ENCODE measurements around the gene SH3GL3.

SH3GL3 gene

GRCh38 chr15:83512459-83512858 is 65.3 kb downstream of the SH3GL3 start:
- DNase-seq: no peak

- no peak for DNase-seq
These were observed 67.4 kb downstream of the SH3GL3 start for GRCh38 chr15:83514584-83514983.

- DNase-seq: no peak
These were observed 68.0 kb downstream of the SH3GL3 start for GRCh38 chr15:83515164-83515563.

- no peak for DNase-seq
These were observed 69.8 kb downstream of the SH3GL3 start for GRCh38 chr15:83516935-83517334.

GRCh38 chr15:83526319-83526718 is 79.2 kb downstream of the SH3GL3 start:
- DNase-seq: no peak

GRCh38 chr15:83533410-83533962 is 86.3 kb downstream of the SH3GL3 start:
- no peak for DNase-seq

GRCh38 chr15:83537606-83538005 is 90.5 kb downstream of the SH3GL3 start:
- DNase-seq: no peak

- no peak for DNase-seq
These were observed 91.5 kb downstream of the SH3GL3 start for GRCh38 chr15:83538682-83539081.

- DNase-seq: no peak
These were observed 98.8 kb downstream of the SH3GL3 start for GRCh38 chr15:83545804-83546511.

GRCh38 chr15:83546512-83546888 is 99.4 kb downstream of the SH3GL3 start:
- no peak for DNase-seq

GRCh38 chr15:83547168-83547567 is 100.0 kb downstream of the SH3GL3 start:
- DNase-seq: no peak

- no peak for DNase-seq
These were observed 102.5 kb downstream of the SH3GL3 start for GRCh38 chr15:83549623-83550022.

GRCh38 chr15:83554558-83554957 is 107.4 kb downstream of the SH3GL3 start:
- DNase-seq: no peak

GRCh38 chr15:83555383-83555782 is 108.2 kb downstream of the SH3GL3 start:
- DNase-seq: no peak

GRCh38 chr15:83556068-83556467 is 108.9 kb downstream of the SH3GL3 start:
- no peak for DNase-seq

- DNase-seq: no peak
These were observed 109.6 kb downstream of the SH3GL3 start for GRCh38 chr15:83556754-83557153.

- DNase-seq: no peak
These were observed 111.0 kb downstream of the SH3GL3 start for GRCh38 chr15:83558146-83558545.

GRCh38 chr15:83559310-83559966 is 112.3 kb downstream of the SH3GL3 start:
- no peak for DNase-seq

- DNase-seq: no peak
These were observed 114.5 kb downstream of the SH3GL3 start for GRCh38 chr15:83561661-83562060.

- DNase-seq: no peak
These were observed 118.0 kb downstream of the SH3GL3 start for GRCh38 chr15:83565138-83565537.

- DNase-seq: no peak
These were observed 118.5 kb downstream of the SH3GL3 start for GRCh38 chr15:83565553-83566159.

GRCh38 chr15:83567318-83567717 is 120.2 kb downstream of the SH3GL3 start:
- no peak for DNase-seq

- DNase-seq: no peak
These were observed 122.2 kb downstream of the SH3GL3 start for GRCh38 chr15:83569341-83569740.

- DNase-seq: no peak
These were observed 123.6 kb downstream of the SH3GL3 start for GRCh38 chr15:83570756-83571155.

Measured in DMS153 (cell line).